Measurements from ENCODE around the gene DLX6. TPM values are rescaled to one million over a fixed set of nuclear protein-coding genes. Genes with fewer than 3 reads are reported as not detected.

Gene DLX6
- not detected in 2 replicates for total RNA-seq (2014; rRNA removed; shearing (Covaris generic))
- polyA plus RNA-seq (2016; fragmentation: Nextera tagmentation; extraction: Ambion mirVana) = not detected in 2 replicates
- long read RNA-seq = 0 reads

DNA sequence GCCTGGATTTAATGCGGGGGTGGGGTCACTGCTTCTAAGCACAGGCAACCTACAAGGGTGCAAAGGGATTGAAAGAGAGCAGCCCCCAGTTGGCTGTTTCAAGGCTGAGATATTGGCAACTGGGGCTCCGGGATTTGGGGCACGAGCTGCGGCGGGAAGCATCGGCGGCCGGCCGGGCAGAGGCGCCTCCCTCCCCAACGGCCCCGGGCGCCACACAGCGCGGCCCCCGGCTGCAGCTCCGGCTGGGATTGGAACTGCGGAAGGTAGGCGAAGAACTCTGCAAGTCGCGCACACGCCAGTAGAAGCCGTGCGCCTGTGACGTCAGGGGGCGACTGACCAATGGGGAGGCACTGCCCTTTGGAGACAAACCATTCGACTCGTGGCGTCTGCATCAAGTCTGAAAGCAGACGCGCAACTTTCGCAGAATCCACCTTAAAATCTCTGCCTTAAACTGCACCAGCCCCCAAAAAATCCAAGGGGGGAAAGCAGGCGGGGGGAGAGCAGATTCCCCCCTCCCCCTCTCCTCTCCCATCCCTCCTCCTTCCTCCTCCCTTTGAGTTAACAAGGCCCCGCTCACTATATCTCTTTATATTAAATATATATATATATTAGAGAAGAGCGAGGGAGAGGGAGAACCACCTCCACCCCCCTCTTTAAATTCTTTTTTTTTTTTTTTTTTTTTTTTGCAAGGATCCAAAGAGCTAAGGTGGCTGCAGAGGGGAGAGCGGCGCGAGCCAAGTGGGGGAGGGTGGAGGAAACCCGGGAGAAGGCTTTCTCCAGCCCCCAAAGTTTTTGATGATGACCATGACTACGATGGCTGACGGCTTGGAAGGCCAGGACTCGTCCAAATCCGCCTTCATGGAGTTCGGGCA lies at the start of gene DLX6:
Gene DLX6, plus strand, starts transcription at position 371 of the 872 bp plus-strand sequence. Its CDS starts 425 bp downstream, at position 796.
- Histone ChIP-seq H3K36me3 (ENCODE audit: insufficient read depth) (no peaks in the 10 kb centered on the region), H3F3A (replicated peaks; ENCODE audit: low read depth) (peaks cover 62% of the 10 kb centered on the region), H3K27me3 (ENCODE audit: insufficient read depth) (peaks cover 99% of the 10 kb centered on the region), H2AFZ (peak within 1 kb of the TSS; percentile 34; the same call in 1 of the 2 replicates), H3K27ac (ENCODE audit: low read depth) (no peak within 1 kb of the TSS), H3K4me2 (peak within 1 kb of the TSS; percentile 88), H3K4me1 (ENCODE audit: insufficient read depth) (peaks cover 68% of the 10 kb centered on the region), H4K20me1 (replicated peaks; ENCODE audit: insufficient read depth) (peaks cover 46% of the 10 kb centered on the region), H3K4me3 (peak within 1 kb of the TSS; percentile 60), H3K9me2 (ENCODE audit: insufficient read depth) (no peaks in the 10 kb centered on the region), H3K79me2 (replicated peaks; ENCODE audit: insufficient read depth) (no peaks in the 10 kb centered on the region)
- ATAC-seq (peak; percentile 33), DNase-seq (ENCODE audit: low spot score) (peak; percentile 96)
- peaks cover 40% of the 10 kb centered on the region for H3K4me1 Mint-ChIP-seq
- H3K9me3 Mint-ChIP-seq = peaks cover 4% of the 10 kb centered on the region; the same call in 1 of the 3 replicates
- TF ChIP-seq POLR2AphosphoS5 (IDR thresholded peaks at IDR 0.05; ENCODE audit: low read depth) = no peak
- TF ChIP-seq CREB1 (CRISPR knock-in tag; IDR thresholded peaks at IDR 0.05; ENCODE audit: low read depth) = peak; percentile 93
- TF ChIP-seq, protein P1, sequence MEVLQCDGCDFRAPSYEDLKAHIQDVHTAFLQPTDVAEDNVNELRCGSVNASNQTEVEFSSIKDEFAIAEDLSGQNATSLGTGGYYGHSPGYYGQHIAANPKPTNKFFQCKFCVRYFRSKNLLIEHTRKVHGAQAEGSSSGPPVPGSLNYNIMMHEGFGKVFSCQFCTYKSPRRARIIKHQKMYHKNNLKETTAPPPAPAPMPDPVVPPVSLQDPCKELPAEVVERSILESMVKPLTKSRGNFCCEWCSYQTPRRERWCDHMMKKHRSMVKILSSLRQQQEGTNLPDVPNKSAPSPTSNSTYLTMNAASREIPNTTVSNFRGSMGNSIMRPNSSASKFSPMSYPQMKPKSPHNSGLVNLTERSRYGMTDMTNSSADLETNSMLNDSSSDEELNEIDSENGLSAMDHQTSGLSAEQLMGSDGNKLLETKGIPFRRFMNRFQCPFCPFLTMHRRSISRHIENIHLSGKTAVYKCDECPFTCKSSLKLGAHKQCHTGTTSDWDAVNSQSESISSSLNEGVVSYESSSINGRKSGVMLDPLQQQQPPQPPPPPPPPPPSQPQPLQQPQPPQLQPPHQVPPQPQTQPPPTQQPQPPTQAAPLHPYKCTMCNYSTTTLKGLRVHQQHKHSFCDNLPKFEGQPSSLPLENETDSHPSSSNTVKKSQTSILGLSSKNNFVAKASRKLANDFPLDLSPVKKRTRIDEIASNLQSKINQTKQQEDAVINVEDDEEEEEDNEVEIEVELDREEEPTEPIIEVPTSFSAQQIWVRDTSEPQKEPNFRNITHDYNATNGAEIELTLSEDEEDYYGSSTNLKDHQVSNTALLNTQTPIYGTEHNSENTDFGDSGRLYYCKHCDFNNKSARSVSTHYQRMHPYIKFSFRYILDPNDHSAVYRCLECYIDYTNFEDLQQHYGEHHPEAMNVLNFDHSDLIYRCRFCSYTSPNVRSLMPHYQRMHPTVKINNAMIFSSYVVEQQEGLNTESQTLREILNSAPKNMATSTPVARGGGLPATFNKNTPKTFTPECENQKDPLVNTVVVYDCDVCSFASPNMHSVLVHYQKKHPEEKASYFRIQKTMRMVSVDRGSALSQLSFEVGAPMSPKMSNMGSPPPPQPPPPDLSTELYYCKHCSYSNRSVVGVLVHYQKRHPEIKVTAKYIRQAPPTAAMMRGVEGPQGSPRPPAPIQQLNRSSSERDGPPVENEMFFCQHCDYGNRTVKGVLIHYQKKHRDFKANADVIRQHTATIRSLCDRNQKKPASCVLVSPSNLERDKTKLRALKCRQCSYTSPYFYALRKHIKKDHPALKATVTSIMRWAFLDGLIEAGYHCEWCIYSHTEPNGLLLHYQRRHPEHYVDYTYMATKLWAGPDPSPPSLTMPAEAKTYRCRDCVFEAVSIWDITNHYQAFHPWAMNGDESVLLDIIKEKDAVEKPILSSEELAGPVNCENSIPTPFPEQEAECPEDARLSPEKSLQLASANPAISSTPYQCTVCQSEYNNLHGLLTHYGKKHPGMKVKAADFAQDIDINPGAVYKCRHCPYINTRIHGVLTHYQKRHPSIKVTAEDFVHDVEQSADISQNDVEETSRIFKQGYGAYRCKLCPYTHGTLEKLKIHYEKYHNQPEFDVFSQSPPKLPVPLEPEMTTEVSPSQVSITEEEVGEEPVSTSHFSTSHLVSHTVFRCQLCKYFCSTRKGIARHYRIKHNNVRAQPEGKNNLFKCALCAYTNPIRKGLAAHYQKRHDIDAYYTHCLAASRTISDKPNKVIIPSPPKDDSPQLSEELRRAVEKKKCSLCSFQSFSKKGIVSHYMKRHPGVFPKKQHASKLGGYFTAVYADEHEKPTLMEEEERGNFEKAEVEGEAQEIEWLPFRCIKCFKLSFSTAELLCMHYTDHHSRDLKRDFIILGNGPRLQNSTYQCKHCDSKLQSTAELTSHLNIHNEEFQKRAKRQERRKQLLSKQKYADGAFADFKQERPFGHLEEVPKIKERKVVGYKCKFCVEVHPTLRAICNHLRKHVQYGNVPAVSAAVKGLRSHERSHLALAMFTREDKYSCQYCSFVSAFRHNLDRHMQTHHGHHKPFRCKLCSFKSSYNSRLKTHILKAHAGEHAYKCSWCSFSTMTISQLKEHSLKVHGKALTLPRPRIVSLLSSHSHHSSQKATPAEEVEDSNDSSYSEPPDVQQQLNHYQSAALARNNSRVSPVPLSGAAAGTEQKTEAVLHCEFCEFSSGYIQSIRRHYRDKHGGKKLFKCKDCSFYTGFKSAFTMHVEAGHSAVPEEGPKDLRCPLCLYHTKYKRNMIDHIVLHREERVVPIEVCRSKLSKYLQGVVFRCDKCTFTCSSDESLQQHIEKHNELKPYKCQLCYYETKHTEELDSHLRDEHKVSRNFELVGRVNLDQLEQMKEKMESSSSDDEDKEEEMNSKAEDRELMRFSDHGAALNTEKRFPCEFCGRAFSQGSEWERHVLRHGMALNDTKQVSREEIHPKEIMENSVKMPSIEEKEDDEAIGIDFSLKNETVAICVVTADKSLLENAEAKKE (CRISPR knock-in tag; IDR thresholded peaks at IDR 0.05) = no peak
- peak; percentile 71 for TF ChIP-seq EZH2 (IDR thresholded peaks at IDR 0.05; ENCODE audit: low read depth, unreplicated experiment)
- TF ChIP-seq EZH2phosphoT487 (IDR thresholded peaks at IDR 0.05; ENCODE audit: unreplicated experiment) = peak; percentile 81
- TF ChIP-seq, protein P2, sequence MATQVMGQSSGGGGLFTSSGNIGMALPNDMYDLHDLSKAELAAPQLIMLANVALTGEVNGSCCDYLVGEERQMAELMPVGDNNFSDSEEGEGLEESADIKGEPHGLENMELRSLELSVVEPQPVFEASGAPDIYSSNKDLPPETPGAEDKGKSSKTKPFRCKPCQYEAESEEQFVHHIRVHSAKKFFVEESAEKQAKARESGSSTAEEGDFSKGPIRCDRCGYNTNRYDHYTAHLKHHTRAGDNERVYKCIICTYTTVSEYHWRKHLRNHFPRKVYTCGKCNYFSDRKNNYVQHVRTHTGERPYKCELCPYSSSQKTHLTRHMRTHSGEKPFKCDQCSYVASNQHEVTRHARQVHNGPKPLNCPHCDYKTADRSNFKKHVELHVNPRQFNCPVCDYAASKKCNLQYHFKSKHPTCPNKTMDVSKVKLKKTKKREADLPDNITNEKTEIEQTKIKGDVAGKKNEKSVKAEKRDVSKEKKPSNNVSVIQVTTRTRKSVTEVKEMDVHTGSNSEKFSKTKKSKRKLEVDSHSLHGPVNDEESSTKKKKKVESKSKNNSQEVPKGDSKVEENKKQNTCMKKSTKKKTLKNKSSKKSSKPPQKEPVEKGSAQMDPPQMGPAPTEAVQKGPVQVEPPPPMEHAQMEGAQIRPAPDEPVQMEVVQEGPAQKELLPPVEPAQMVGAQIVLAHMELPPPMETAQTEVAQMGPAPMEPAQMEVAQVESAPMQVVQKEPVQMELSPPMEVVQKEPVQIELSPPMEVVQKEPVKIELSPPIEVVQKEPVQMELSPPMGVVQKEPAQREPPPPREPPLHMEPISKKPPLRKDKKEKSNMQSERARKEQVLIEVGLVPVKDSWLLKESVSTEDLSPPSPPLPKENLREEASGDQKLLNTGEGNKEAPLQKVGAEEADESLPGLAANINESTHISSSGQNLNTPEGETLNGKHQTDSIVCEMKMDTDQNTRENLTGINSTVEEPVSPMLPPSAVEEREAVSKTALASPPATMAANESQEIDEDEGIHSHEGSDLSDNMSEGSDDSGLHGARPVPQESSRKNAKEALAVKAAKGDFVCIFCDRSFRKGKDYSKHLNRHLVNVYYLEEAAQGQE (IDR thresholded peaks at IDR 0.05; ENCODE audit: unreplicated experiment) = no peak
- TF ChIP-seq, protein P3, sequence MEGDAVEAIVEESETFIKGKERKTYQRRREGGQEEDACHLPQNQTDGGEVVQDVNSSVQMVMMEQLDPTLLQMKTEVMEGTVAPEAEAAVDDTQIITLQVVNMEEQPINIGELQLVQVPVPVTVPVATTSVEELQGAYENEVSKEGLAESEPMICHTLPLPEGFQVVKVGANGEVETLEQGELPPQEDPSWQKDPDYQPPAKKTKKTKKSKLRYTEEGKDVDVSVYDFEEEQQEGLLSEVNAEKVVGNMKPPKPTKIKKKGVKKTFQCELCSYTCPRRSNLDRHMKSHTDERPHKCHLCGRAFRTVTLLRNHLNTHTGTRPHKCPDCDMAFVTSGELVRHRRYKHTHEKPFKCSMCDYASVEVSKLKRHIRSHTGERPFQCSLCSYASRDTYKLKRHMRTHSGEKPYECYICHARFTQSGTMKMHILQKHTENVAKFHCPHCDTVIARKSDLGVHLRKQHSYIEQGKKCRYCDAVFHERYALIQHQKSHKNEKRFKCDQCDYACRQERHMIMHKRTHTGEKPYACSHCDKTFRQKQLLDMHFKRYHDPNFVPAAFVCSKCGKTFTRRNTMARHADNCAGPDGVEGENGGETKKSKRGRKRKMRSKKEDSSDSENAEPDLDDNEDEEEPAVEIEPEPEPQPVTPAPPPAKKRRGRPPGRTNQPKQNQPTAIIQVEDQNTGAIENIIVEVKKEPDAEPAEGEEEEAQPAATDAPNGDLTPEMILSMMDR (conservative IDR thresholded peaks at IDR 0.05; ENCODE audit: low read depth in 2 of 2) = no peak
- H3K27me3 Mint-ChIP-seq (ENCODE audit: insufficient read depth, low read depth, poor library complexity) = peaks cover 98% of the 10 kb centered on the region
- no peaks in the 10 kb centered on the region for H3K36me3 Mint-ChIP-seq (ENCODE audit: low read depth)
- no peak within 1 kb of the TSS for H3K27ac Mint-ChIP-seq
- H3K4me3 Mint-ChIP-seq = peak within 1 kb of the TSS; percentile 85

All from GM23338 (cell line).